Stimulated activated CD4-positive, alpha-beta T cell treated with anti-CD3 and anti-CD28 coated beads, Interleukin-2, amount 100 ng/mL, for 48 hours (primary cell): ENCODE measurements around the gene EHMT1.

ENCODE experiments used
- DNase-seq, 2 donors: peaks; one replicate each; pipeline ENCODE4 v3.0.0-alpha.2; 2020

EHMT1 gene

GRCh38 chr9:137674307-137674975 is 55.6 kb downstream of the EHMT1 start:
- DNase-seq: no peak

- no peak for DNase-seq
These were observed 56.1 kb downstream of the EHMT1 start for GRCh38 chr9:137674976-137675320.

GRCh38 chr9:137676998-137677397 is 58.2 kb downstream of the EHMT1 start:
- no peak for DNase-seq

DNA sequence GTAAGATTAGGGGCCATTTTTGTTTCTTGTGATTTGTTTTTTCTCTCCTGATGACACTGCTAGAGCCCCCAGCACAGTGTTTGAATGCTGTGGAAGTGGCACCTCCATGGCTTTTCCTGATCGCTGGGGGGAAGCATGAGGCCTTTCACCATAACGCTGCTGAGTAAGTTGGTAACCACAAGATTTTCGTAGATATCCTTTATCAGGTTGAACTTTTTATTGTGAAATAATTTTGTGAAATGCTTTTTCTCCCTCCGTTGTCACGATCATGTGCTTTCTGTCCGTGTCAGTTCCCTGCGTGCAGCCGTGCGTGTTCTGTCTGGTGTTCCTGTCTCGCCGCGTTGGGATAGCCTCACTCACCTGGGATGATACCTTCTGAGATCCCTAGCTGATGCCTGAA is 59.4 kb downstream of the EHMT1 start:
- no peak for DNase-seq

DNA sequence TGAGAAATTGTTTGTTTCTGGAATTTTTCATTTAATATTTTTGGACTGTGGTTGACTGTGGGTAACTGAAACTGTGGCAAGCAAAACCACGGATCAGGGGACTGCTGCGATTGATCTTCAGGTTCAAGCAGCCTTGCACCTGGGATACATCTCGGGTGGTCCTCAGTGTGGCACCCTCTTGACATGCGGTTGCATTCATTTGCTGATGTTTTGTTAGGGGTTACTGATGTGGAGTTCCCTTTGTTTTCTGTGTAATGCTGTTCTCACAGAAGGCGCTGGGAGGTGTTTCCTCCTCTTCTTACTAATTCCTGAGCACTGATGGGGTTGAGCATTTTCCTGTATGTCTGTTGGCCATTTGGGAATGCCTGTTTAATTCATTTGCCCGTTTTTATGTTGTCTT is 60.4 kb downstream of the EHMT1 start:
- no peak for DNase-seq

- no peak for DNase-seq
These were observed 61.0 kb downstream of the EHMT1 start for GRCh38 chr9:137679695-137680305.

GRCh38 chr9:137680444-137681358 is 61.9 kb downstream of the EHMT1 start:
- no peak for DNase-seq

DNA sequence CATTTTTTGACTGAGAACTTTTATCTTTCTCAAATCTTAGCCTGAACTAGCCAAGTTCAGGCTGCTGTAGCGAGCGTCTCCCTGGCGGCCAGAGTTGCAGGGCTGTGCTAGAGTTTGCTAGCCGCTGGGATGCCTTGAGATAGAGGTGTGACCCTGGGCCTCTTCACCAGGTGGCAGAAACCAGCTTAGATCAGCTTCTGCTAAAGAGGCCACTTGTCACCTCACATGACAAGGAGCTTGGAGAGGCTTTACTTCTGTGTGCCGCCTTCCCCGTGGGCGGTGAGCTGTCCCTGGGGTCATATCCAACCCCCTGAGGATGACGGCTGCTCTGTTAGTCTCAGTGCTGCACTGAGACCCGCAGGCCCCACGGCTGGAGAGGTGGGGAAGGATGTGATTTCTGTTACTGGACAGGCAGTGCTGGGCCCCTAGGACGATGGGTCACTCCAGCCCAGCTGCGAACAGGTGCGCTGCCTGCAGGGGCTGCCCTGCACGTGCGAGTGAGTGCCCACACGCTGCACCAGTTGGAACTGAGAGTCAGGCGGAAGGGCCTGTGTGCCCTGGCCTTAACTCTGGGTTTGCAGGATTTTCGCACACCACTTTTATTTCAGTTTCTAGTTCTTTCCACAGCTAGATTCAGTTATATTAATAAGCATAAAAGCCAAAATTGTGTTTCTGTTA is 63.8 kb downstream of the EHMT1 start:
- no peak for DNase-seq

DNA sequence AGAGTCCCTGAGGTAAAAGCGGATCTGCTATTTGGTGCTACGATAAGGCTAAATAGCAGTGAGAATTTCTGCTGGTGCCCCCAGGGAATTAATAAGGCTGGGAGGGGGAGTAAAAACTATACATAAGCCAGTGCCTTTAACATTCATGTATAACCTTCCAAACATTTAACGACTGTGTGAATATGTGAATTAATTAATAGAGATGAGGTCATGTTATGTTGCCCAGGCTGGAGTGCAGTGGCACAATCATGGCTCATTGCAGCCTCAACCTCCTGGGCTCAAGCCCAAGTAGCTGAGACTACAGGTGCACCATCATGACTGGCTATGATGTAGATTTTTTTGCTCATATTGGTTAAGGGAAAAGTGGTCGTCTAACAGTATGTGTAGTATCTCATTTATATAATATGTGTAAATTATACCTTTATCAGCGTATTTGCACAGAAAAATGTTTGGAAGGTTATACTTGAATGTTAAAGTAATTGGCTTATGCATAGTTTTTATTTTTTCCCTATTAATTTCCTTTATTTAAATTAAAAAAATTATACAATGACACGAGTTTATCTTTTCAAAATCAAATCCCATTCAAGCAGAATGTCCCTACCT is 64.6 kb downstream of the EHMT1 start:
- DNase-seq: no peak

DNA sequence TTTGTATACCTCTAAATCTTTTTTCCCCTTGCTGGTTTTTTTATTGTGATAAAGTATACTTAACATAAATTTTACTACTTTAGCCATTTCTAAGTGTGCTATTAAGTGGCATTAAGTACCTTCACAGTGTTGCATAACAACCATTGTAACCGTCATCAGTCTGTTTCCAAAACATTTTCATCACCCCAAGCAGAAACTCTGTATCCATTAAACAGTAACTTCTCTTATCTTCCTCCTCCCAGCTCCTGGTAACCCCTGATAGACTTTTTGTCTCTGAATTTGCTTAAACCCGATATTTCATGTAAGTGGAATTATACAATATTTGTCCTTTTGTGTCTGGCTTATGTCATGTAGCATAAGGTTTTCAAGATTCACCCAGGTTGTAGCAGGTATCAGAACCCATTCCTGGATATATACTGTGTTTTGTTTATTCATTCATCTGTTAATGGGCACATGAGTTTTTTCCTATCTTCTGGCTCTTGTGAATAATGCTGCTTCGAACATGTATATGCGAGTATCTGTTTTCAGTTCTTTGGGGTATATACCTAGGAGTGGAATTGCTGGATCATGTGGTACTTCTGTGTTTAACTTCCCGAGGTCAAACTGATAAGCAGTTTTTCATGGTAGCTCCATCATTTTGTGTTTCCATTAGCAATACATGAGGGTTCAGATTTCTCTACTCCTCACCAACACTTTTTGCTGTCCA is 66.4 kb downstream of the EHMT1 start:
- no peak for DNase-seq

DNA sequence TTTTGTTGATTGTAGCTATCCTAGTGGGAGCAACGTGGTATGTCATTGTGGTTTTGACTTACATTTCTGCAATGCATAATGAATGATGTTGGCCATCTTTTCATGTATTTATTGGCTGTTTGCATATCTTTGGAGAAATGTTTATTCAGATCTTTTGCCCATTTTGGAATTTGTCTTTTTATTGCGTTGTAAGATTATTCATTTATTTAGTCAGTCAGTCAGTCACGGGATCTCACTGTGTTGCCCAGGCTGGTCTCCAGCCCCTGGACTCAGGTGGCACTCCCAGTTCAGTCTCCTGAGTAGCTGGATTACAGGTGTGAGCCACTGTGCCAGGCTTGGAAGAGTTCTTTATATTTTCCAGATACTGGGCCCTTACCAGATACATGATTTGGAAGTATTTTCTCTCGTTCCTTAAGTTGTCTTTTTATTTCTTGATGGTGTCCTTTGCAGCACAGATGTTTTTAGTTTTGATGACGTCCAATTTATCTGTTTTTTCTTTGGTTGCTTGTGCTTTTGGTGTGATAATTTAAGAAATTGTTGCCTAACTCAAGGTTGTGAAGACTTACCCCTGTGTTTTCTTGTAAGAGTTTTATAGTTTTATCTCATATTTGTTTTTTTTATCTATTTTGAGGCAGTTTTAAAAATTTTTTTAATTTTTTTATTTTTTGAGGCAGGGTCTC is 67.1 kb downstream of the EHMT1 start:
- DNase-seq: no peak

GRCh38 chr9:137688261-137688660 is 69.5 kb downstream of the EHMT1 start:
- DNase-seq: no peak

GRCh38 chr9:137688725-137689124 is 69.9 kb downstream of the EHMT1 start:
- DNase-seq: no peak

GRCh38 chr9:137689745-137690529 is 71.1 kb downstream of the EHMT1 start:
- no peak for DNase-seq

DNA sequence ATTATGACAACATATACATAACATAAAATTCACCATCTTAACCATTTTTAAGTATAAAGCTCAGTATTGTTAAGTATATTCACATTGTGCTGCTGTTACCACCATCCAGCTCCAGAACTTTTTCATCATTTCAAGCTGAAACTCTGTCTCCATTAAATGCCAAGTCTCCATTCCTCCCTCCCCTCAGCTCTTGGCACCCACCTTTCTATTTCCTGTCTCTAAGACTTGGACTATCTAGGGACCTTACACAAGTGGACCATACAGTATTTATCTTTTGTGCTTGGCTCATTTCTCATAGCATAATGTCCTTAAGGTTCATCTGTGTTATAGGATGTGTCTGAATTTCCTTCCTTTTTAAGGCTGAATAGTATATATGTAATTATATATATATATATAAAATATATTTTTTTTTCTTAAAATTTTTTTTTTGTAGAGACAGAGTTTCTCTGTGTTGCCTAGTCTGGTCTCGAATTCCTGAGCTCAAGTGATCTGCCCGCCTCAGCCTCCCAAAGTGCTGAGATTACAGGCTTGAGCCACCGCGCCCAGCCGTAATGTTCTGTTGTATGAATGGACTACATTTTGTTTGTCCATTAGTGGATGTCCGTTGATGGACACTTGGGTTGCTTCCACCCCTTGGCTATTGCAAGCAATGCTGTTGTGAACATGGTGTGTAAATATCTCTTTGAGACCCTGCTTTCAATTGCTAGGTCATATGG is 72.3 kb downstream of the EHMT1 start:
- no peak for DNase-seq

GRCh38 chr9:137691646-137692351 is 73.0 kb downstream of the EHMT1 start:
- no peak for DNase-seq

DNA sequence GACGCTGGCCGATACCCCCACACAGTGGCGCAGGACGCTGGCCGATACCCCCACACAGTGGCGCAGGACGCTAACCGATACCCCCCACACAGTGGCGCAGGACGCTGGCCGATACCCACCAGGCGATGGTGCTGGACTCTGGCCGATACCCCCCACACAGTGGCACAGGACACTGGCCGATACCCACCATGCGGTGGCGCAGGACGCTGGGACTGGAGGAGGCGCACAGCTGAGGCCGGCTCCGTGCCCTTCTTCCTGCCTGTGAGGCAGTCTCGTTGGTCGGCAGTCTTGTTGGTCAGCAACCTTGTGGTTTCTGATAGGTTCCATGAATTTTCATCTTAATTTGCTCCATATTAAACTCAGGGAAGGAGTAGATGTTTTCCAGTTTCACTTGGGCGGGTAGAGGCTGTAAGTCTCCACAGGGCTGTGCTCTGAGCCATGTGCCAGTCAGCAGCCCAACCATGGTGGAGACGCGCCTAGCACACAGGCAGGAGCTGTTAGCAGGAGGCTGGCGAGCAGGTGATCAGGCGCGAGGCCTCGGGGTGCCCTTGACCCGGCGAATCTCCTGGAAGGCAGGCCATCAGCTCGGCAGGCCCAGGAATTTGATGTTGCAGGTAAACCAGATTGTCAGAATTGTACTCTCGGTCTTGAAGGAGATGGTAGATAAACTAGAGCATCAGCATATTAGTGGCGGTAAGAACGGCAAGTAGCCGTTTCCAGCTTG is 75.6 kb downstream of the EHMT1 start:
- no peak for DNase-seq

DNA sequence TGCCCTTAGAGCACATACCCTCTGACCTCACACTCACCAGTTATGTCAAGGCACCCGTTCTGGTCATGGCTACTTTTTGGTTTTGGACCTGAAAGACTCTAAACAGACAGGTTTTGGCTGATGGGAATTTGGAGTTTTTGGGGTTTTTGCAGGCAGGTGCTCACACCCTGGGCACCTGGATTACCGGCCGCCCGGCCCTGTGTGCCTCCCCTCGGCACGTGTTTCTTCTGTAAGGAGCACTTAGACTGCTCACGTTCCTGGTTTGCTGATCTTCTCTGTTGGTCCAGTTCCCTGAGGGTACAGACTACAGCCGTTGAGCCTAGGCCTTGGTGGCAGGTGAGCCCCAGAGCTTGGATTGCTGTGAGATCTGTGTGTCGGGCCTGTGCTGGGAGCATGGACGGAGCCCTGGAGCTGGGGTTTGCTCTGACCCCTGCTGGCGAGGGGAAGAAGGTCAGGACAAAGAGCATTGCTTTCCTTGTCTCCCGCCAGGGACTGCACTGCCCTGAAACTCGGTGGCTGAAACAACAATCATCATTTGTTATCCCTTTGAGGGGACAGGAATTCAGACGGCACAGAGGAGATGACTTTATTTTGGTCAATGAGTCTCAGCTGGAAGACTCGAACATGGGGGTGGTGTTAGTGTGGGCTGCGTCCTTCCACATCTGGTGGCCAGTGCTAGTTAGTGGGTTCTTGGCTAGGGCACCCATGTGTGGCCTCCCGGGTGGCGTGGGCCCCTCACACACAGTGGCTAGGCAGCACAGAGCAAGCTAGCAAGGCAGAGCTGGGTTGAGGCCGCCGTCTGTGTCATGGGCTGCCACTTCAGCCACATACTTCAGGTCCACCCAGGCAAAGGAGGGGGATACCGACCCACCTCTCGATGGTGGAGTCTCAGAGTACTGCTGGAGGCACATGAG is 76.4 kb downstream of the EHMT1 start:
- no peak for DNase-seq
